ENCODE measurements around the gene DACH1.

DACH1 gene

DNA sequence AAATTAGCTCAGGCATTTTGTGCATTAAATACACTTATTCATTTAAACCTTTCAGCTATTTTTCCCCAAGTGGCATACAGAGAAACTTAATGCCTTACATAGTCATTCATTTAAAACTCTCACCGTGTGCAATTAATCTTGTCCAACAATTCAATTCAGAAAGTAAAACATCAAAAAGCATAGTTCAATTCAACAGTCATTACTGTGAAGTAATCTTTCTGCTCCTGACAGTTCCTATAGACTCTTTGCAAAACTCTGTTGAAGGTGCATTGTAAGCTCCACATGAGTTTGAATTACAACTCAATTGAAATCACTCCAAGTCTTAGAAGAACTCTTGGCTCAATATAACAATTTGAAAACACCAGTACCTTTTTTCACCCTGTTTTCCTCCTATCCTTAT, 228.3 kb downstream of the DACH1 start:
- no peak overlapping the region for H3K27ac ChIP-seq (ENCODE audit: extremely low read depth, low read depth, low read length)
- TF ChIP-seq, protein P1, sequence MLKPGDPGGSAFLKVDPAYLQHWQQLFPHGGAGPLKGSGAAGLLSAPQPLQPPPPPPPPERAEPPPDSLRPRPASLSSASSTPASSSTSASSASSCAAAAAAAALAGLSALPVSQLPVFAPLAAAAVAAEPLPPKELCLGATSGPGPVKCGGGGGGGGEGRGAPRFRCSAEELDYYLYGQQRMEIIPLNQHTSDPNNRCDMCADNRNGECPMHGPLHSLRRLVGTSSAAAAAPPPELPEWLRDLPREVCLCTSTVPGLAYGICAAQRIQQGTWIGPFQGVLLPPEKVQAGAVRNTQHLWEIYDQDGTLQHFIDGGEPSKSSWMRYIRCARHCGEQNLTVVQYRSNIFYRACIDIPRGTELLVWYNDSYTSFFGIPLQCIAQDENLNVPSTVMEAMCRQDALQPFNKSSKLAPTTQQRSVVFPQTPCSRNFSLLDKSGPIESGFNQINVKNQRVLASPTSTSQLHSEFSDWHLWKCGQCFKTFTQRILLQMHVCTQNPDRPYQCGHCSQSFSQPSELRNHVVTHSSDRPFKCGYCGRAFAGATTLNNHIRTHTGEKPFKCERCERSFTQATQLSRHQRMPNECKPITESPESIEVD (tag by site-specific recombination; IDR thresholded peaks at IDR 0.05): peak; percentile 76
- TF ChIP-seq ZNF664 (tag by site-specific recombination; IDR thresholded peaks at IDR 0.05) (0 out of 2 replicates have a peak, but pooled peaks have one; percentile 24), FEZF1 (tag by site-specific recombination; IDR thresholded peaks at IDR 0.05) (0 out of 2 replicates have a peak, but pooled peaks have one; percentile 7)
- TF ChIP-seq, protein P2, sequence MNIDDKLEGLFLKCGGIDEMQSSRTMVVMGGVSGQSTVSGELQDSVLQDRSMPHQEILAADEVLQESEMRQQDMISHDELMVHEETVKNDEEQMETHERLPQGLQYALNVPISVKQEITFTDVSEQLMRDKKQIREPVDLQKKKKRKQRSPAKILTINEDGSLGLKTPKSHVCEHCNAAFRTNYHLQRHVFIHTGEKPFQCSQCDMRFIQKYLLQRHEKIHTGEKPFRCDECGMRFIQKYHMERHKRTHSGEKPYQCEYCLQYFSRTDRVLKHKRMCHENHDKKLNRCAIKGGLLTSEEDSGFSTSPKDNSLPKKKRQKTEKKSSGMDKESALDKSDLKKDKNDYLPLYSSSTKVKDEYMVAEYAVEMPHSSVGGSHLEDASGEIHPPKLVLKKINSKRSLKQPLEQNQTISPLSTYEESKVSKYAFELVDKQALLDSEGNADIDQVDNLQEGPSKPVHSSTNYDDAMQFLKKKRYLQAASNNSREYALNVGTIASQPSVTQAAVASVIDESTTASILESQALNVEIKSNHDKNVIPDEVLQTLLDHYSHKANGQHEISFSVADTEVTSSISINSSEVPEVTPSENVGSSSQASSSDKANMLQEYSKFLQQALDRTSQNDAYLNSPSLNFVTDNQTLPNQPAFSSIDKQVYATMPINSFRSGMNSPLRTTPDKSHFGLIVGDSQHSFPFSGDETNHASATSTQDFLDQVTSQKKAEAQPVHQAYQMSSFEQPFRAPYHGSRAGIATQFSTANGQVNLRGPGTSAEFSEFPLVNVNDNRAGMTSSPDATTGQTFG (tag by site-specific recombination; IDR thresholded peaks at IDR 0.05; ENCODE audit: borderline replicate concordance): no peak
- no peaks in the 10 kb centered on the region for H3K9me3 ChIP-seq (ENCODE audit: control insufficient read depth, insufficient read depth, low read depth, low read length)
- H3K4me3 ChIP-seq (ENCODE audit: low read depth, low read length): no peak overlapping the region
- ChIA-PET POLR2A (no interaction called here), CTCF (interaction anchor here (0.6 kb wide), 1 partner anchor 202 kb away, joined by 8 read pairs; no protein-coding TSS in a partner anchor)
- no peaks in the 10 kb centered on the region for H3K4me1 ChIP-seq (ENCODE audit: control insufficient read depth, insufficient read depth, low read length)
- no peaks in the 10 kb centered on the region for H3K36me3 ChIP-seq (ENCODE audit: control insufficient read depth in 2 of 2, insufficient read depth in 1 of 2, low read length in 2 of 2)

DNA sequence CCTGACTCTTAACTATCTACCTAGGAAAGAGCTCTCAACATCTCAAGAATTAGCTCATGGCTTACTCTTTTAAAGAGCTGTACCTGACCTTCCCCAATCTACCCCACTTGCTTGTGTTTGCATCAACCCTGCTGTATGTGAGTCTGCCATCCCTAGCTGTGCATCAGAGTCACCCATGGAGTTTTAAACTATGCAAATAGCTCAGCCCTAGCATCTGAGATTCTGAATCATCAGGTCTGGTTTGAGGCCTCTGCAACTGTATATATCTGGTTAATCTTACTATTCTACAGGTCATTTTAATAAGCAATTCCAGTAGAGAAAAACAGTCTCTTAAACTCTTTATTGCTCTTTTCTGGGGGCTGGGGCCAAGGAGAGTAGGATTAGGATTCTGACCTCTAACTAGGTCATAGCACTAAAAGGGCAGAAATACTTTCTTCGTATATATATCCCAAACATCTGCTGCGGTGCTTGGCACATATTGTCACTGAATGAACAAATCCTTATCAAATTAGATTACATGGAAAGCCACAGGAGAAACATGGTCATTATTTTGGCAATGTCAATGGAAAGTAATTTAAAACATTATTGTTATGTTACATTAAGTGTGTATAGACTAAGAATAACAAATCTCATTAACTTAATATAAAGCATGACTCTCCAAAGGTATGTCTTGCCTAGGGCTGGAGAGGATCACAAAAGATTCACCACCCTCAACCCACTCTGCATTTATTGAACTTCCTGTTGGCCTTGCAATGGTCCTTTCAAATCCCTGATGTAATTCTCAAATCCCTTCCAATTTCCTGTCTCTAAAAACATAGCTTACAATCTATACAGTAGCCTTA, 232.2 kb downstream of the DACH1 start:
- no peak overlapping the region for H3K27ac ChIP-seq (ENCODE audit: extremely low read depth, low read depth, low read length)
- H3K9me3 ChIP-seq (ENCODE audit: control insufficient read depth, insufficient read depth, low read depth, low read length): no peaks in the 10 kb centered on the region
- no peaks in the 10 kb centered on the region for H3K4me1 ChIP-seq (ENCODE audit: control insufficient read depth, insufficient read depth, low read length)
- TF ChIP-seq ZNF121 (tag by site-specific recombination; IDR thresholded peaks at IDR 0.05) (no peak), ZSCAN16 (tag by site-specific recombination; IDR thresholded peaks at IDR 0.05) (no peak), ZBTB7A (tag by site-specific recombination; IDR thresholded peaks at IDR 0.05; ENCODE audit: low read depth) (no peak), ZNF16 (tag by site-specific recombination; IDR thresholded peaks at IDR 0.05; ENCODE audit: low read depth) (no peak), ZNF670 (tag by site-specific recombination; IDR thresholded peaks at IDR 0.05; ENCODE audit: low read depth) (no peak), ZNF426 (tag by site-specific recombination; IDR thresholded peaks at IDR 0.05) (no peak), ZNF221 (tag by site-specific recombination; IDR thresholded peaks at IDR 0.05; ENCODE audit: borderline replicate concordance) (no peak)
- TF ChIP-seq, protein P3, sequence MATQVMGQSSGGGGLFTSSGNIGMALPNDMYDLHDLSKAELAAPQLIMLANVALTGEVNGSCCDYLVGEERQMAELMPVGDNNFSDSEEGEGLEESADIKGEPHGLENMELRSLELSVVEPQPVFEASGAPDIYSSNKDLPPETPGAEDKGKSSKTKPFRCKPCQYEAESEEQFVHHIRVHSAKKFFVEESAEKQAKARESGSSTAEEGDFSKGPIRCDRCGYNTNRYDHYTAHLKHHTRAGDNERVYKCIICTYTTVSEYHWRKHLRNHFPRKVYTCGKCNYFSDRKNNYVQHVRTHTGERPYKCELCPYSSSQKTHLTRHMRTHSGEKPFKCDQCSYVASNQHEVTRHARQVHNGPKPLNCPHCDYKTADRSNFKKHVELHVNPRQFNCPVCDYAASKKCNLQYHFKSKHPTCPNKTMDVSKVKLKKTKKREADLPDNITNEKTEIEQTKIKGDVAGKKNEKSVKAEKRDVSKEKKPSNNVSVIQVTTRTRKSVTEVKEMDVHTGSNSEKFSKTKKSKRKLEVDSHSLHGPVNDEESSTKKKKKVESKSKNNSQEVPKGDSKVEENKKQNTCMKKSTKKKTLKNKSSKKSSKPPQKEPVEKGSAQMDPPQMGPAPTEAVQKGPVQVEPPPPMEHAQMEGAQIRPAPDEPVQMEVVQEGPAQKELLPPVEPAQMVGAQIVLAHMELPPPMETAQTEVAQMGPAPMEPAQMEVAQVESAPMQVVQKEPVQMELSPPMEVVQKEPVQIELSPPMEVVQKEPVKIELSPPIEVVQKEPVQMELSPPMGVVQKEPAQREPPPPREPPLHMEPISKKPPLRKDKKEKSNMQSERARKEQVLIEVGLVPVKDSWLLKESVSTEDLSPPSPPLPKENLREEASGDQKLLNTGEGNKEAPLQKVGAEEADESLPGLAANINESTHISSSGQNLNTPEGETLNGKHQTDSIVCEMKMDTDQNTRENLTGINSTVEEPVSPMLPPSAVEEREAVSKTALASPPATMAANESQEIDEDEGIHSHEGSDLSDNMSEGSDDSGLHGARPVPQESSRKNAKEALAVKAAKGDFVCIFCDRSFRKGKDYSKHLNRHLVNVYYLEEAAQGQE (tag by site-specific recombination; IDR thresholded peaks at IDR 0.05): no peak
- CTCF ChIA-PET: no interaction called here
- no peaks in the 10 kb centered on the region for H3K36me3 ChIP-seq (ENCODE audit: control insufficient read depth in 2 of 2, insufficient read depth in 1 of 2, low read length in 2 of 2)
- no peak overlapping the region for H3K4me3 ChIP-seq (ENCODE audit: low read depth, low read length)
- POLR2A ChIA-PET: no interaction called here

DNA sequence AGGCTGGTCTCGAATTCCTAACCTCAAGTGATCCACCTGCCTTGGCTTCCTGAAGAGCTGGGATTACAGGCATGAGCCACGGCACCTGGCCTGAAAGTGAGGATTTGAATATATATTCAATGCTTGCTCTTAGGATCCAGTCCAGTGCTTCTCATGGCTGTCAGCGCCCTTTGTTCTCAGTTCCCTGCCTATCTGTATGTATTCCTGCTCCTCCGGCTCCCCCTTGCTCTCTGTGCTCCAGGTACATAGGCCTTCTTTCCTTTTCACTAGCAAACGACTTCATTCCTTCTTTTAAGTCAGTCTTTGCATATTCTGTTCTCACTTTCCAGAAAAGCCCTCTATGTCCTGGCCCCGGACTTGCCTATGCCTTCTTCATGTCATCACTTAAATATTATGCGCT, 232.8 kb downstream of the DACH1 start:
- no peaks in the 10 kb centered on the region for H3K4me1 ChIP-seq (ENCODE audit: control insufficient read depth, insufficient read depth, low read length)
- H3K9me3 ChIP-seq (ENCODE audit: control insufficient read depth, insufficient read depth, low read depth, low read length): no peaks in the 10 kb centered on the region
- POLR2A ChIA-PET: interaction anchor here (0.6 kb wide), 1 partner anchor 16 kb away, joined by 3 read pairs; no protein-coding TSS in a partner anchor
- no peaks in the 10 kb centered on the region for H3K36me3 ChIP-seq (ENCODE audit: control insufficient read depth in 2 of 2, insufficient read depth in 1 of 2, low read length in 2 of 2)
- H3K4me3 ChIP-seq (ENCODE audit: low read depth, low read length): no peak overlapping the region
- no peak overlapping the region for H3K27ac ChIP-seq (ENCODE audit: extremely low read depth, low read depth, low read length)
- CTCF ChIA-PET: interaction anchor here (0.7 kb wide), 1 partner anchor 32 kb away, joined by 3 read pairs; no protein-coding TSS in a partner anchor
- no peak for TF ChIP-seq ZNF548 (tag by site-specific recombination; IDR thresholded peaks at IDR 0.05)
- TF ChIP-seq TCF7L2 (IDR thresholded peaks at IDR 0.05; ENCODE audit: borderline replicate concordance, low read depth, low read length): no peak
- TF ChIP-seq, protein P4, sequence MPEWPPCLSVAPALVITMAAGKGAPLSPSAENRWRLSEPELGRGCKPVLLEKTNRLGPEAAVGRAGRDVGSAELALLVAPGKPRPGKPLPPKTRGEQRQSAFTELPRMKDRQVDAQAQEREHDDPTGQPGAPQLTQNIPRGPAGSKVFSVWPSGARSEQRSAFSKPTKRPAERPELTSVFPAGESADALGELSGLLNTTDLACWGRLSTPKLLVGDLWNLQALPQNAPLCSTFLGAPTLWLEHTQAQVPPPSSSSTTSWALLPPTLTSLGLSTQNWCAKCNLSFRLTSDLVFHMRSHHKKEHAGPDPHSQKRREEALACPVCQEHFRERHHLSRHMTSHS (tag by site-specific recombination; IDR thresholded peaks at IDR 0.05): no peak
- no peak for TF ChIP-seq HOXA7 (CRISPR knock-in tag; IDR thresholded peaks at IDR 0.05; ENCODE audit: borderline replicate concordance)
- TF ChIP-seq SCRT2 (tag by site-specific recombination; IDR thresholded peaks at IDR 0.05): no peak
- no peak for TF ChIP-seq SALL2 (tag by site-specific recombination; IDR thresholded peaks at IDR 0.05; ENCODE audit: borderline replicate concordance)
- TF ChIP-seq ZEB2 (tag by site-specific recombination; IDR thresholded peaks at IDR 0.05): no peak
- TF ChIP-seq, protein P5, sequence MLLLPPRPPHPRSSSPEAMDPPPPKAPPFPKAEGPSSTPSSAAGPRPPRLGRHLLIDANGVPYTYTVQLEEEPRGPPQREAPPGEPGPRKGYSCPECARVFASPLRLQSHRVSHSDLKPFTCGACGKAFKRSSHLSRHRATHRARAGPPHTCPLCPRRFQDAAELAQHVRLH (tag by site-specific recombination; IDR thresholded peaks at IDR 0.05): no peak
